ENCODE measurements around the gene MRPL14. TPM values are rescaled to one million over a fixed set of nuclear protein-coding genes. Genes with fewer than 3 reads are reported as not detected.

The MRPL14 gene
- total and polyA plus RNA-seq, 2 of the 4 experiments (the other 2 are of a cell fraction), result 43.7 to 87.9 TPM

DNA sequence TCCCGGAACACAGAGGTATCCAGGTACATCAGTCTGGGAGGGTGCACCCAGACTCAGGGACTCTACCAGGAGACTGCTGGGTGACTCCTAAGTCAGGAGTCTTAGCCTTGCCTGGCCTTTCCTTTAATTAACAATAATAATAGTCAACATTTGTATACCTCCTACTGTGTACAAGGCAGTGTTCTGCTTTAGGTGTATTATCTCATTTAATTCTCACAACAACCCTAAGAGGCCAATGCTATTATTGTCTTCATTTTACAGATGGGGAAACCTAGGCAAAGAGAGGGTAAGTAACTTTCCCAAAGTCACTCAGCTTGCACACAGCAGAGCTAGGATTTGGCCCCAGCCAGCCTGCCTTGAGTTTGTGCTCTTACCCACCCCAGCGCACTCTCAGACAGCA is 39.6 kb downstream of the MRPL14 start:
- H2AFZ ChIP-seq (replicated peaks; ENCODE audit: low read length, poor library complexity), result no peak overlapping the region
- no peaks in the 10 kb centered on the region; a peak in 1 of 4 replicates for H3K79me1 ChIP-seq (ENCODE audit: low read depth in 1 of 2, low read length in 2 of 2)
- BruUV-seq (replicated peaks), result no TSS peak
- H3K18ac ChIP-seq (ENCODE audit: low read depth, low read length), result no peak overlapping the region
- ChIA-PET POLR2A (ENCODE audit: unreplicated experiment) (no interaction called here), CTCF (no interaction called here)
- intact Hi-C loops (cut with micrococcal nuclease), result no loop called here
- H3K4me1 ChIP-seq (ENCODE audit: control insufficient read depth, insufficient read depth, low read length), result peaks cover 11% of the 10 kb centered on the region
- TF ChIP-seq FOS (IDR thresholded peaks at IDR 0.05; ENCODE audit: low read depth, low read length) (no peak), SMC3 (IDR thresholded peaks at IDR 0.05; ENCODE audit: low read depth, low read length) (no peak), NFE2L2 (IDR thresholded peaks at IDR 0.05; ENCODE audit: low read depth, low read length) (no peak), RAD21 (IDR thresholded peaks at IDR 0.05; ENCODE audit: low read length) (no peak), MXI1 (IDR thresholded peaks at IDR 0.05; ENCODE audit: borderline replicate concordance, low read depth, low read length) (no peak), MAZ (IDR thresholded peaks at IDR 0.05; ENCODE audit: borderline replicate concordance, low read depth, low read length) (no peak)
- TF ChIP-seq, protein P1, sequence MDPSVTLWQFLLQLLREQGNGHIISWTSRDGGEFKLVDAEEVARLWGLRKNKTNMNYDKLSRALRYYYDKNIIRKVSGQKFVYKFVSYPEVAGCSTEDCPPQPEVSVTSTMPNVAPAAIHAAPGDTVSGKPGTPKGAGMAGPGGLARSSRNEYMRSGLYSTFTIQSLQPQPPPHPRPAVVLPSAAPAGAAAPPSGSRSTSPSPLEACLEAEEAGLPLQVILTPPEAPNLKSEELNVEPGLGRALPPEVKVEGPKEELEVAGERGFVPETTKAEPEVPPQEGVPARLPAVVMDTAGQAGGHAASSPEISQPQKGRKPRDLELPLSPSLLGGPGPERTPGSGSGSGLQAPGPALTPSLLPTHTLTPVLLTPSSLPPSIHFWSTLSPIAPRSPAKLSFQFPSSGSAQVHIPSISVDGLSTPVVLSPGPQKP (IDR thresholded peaks at IDR 0.05; ENCODE audit: borderline replicate concordance, low read depth, low read length), result no peak
- dilution Hi-C loops (cut with HindIII; ENCODE audit: low sequenced_read_pairs, unreplicated experiment), result no loop called here
- no peak overlapping the region for H2BK120ac ChIP-seq (ENCODE audit: low read depth, low read length)
- no peak overlapping the region for H2AK9ac ChIP-seq (replicated peaks; ENCODE audit: low read depth, low read length, poor library complexity)
- H4K20me1 ChIP-seq (ENCODE audit: insufficient read depth, low read length), result no peaks in the 10 kb centered on the region; the same call in 1 of the 2 replicates
- WGBS, 2 experiments (ENCODE audit: extremely low coverage in 2 of 2, insufficient read length in 1 of 2), result 100% methylated on average over 1 of the region's 2 CpGs; no CpG with 5 or more reads in 1 of the 2 experiments
- no peak overlapping the region for H4K5ac ChIP-seq (ENCODE audit: low read depth, low read length)
- H3K4me2 ChIP-seq (ENCODE audit: low read depth, low read length), result no peak overlapping the region
- in situ Hi-C loops (cut with MboI; ENCODE audit: low sequenced_read_pairs), result no loop called here
- no peak overlapping the region for H3K4ac ChIP-seq (ENCODE audit: low read depth, low read length)
- no peak for DNase-seq
- no peak overlapping the region for H3K23ac ChIP-seq (ENCODE audit: low read depth, low read length)
- H2BK15ac ChIP-seq (ENCODE audit: low read depth, low read length), result no peak overlapping the region
- no peak for ATAC-seq (ENCODE audit: low read depth)
- H3K9me3 ChIP-seq (ENCODE audit: control insufficient read depth, insufficient read depth, low read length), result no peaks in the 10 kb centered on the region
- no peaks in the 10 kb centered on the region for H3K9me1 ChIP-seq (ENCODE audit: insufficient read depth, low read length)
- no peak overlapping the region for H3K27ac ChIP-seq (ENCODE audit: insufficient read depth, low read length)
- H3K27me3 ChIP-seq (ENCODE audit: control insufficient read depth, insufficient read depth, low read length), result no peaks in the 10 kb centered on the region
- H3K56ac ChIP-seq (ENCODE audit: extremely low read depth, insufficient read depth, low read length), result no peak overlapping the region
- H3K4me3 ChIP-seq (ENCODE audit: insufficient read depth, low read depth, low read length), result no peak overlapping the region
- no peak overlapping the region for H2BK5ac ChIP-seq (ENCODE audit: low read depth, low read length, poor library complexity, severe bottlenecking)
- no peak overlapping the region for H2AK5ac ChIP-seq (ENCODE audit: low read depth, low read length)
- no peak overlapping the region for H4K8ac ChIP-seq (ENCODE audit: low read depth in 2 of 2, low read length in 2 of 2)
- no peak overlapping the region for H2BK20ac ChIP-seq (ENCODE audit: low read depth, low read length)
- H3K9ac ChIP-seq (ENCODE audit: low read depth, low read length), result no peak overlapping the region
- H3K36me3 ChIP-seq (ENCODE audit: control insufficient read depth, insufficient read depth, low read length), result 0 out of 2 replicates have a peak, but pooled peaks cover 3% of the 10 kb centered on the region
- H3K14ac ChIP-seq (replicated peaks; ENCODE audit: low read depth, low read length), result no peak overlapping the region
- no peak overlapping the region for H4K91ac ChIP-seq (ENCODE audit: insufficient read depth, low read depth, low read length)

Measured in IMR-90 (cell line).